GM18858 (cell line): ENCODE data around the gene RBFOX2.
"Not testable (repeated sequence)": the region's sequence is repeated elsewhere in the genome, so short reads cannot be mapped to it uniquely, and the experiment has no call there.

Experiments used
- ATAC-seq: cut with Tn5 transposase; IDR thresholded peaks from one replicate; pipeline ENCODE4 v1.9.1; 2021; ENCODE audit not compliant: unreplicated experiment

Gene RBFOX2

DNA sequence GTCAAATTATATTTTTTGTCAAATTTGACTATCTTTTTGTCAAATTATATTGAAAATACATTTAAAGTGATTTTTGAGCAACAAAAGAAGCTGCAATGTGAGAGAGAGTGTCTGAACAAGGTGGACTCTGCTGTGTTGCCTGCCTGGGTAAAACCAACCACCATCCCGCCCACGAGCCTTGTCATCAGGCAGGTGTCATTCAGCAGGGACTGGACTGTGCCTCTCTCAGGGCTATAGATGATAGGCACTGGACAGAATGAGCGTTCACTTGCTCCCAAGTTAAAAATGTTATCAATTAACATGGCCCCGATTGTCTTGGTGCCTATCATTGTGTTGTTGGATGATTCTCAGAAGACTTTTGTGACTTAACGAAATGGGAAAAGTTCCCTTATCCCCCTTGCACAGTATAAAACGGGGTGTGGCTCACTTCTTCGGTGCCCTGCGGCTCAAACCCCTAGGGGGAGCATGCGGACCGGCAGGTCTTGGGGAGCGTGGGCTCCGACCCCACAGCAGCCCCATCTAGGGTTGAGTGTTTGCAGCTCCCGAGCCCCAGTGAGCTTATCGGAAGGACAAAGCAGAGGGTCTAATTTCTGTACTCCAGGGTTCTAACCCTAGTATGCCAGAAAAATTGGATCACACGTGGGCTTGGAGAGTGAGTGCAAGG lies 309.3 kb downstream of the RBFOX2 start:
- no peak for ATAC-seq

DNA sequence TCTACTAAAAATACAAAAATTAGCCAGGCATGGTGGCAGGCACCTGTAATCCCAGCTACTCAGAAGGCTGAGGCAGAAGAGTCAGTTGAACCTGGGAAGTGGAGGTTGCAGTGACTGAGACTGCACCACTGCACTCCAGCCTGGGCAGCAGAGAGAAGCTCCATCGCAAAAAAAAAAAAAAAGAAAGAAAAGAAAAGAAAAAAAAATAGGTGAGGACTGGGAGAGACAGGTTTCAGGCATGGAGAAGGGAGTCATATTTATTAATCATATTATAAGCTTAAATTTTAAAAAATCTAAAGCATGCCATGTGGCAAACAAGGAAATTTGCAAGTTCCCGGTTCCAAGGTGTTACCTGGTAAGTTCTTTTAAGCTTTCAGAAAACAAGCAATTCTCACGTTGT lies 311.1 kb downstream of the RBFOX2 start, which contains the start of gene APOL5:
TSS of gene APOL5 (plus strand) at position 301 of the 400 bp plus-strand sequence. CDS start at position 301, 0 bp downstream.
- ATAC-seq, result no peak

DNA sequence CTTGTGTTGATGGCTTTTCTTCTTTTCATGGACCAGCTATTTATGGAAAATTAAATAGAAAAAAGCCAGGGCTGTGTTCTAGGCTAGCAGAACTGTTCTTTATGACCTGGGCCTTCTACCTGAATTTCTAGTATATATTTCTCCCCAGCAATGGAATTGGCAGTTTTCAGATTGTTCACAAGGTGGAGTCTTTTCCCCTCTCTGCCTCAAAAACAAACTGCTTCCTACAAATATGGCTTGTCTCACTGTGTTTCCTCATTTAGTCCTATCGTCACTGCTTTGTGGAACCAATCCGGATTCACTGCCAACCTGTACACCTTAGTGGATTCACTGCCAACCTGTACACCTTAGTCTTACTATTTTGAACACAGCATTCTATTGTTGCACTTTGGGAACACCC lies 316.0 kb downstream of the RBFOX2 start:
- ATAC-seq, result no peak

DNA sequence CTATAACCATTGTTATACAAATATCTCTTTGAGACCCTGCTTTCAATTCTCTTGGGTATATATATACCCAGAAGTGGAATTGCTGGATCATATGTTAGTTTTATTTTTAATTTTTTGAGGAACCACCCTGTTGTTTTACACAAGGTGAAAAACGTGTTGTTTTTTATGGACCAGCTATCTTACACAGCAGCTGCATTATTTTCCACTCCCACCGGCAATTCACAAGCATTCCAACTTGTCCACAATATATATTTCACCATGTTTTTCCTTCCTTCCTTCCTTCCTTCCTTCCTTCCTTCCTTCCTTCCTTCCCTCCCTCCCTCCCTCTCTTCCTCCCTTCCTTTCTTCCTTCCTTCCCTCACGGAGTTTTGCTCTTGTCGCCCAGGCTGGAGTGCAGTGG lies 317.3 kb downstream of the RBFOX2 start:
- ATAC-seq, result no peak

DNA sequence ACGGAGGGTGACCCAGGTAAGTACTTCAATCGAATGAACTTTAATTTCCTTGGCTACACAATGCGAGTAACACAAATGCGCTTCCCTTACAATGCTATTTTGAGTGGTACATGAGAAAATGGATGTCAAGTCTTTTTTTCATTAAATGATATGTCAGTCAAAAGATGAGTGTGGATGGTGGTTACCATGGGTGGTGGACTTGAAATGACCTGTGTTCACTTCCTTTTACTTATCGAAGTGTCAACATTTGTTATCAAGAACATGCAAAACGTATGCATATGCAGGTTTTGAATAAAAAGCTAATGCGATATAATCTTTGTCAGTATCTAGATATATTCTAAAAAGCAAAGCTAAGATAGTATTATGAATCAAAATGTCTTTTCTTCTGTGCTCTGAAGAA lies 319.7 kb downstream of the RBFOX2 start:
- ATAC-seq, result no peak

DNA sequence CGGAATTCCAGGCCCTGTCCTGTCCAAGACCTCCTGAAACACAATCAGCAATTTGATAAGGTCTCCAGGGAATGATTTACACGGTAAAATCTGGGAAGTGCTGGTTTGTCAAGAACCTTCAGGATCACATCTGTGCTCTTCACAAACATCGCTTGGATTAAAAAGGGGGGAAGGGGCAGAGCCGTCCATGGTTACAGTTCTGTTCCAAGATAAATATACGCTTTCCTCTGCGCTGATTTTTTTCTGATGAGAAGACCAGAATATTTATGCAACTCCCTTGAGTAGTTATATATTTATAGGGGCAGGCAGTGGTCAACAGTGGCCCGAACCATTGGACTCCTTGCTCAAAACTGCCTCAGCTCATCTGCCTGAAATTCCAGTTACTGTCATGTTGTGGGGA lies 320.2 kb downstream of the RBFOX2 start:
- ATAC-seq, result no peak

DNA sequence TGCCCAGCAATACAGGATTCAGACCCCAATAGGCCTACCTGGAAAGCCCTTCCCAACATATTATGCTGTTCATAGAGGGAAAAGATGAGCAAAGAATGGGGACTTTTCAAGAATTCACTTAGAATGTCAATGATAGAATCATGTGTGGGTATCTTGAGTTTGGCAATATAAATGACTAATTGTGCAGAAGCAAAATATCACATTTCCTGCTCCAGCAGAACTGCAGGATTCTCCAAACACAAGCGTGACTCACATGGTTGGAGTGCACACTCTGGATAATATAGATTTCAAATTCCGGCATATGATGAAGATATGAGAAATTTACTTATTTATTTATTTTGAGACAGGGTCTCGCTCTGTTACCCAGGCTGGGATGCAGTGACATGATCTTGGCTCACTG lies 323.5 kb downstream of the RBFOX2 start:
- ATAC-seq, result no peak

DNA sequence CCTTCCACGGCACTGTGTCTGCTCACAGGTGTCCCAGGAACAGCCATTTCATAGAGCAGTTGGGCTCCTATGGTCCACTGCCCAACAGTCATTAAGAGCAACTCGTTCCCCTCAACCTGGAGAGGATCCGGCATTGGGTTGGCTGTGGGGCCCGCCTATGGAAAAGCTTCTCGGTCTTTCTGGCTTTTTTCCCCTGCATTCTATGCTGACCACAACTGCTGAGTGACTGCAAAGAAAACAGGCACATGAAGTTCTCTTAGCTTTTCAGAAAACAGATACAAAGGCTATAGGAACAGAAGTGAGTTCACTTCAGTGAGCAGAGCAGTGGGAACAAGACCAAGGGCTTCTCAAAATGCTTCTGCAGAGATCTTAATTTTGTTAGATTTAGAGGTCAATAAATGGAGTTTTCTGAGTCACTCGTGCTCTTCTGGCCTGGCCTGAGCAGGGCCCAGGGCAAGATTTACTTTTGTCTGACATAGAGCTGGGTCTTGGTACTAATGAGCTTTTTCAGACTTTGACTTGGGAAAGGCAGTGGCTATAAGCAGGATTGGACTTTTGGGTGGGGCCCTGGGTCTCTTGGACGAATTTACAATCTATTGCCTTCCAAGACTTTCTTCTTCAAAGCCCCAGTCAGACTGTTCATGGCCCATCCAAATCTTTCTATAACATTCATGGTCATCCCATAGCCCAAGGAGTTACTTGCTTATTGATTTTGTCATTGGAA lies 324.6 kb downstream of the RBFOX2 start:
- no peak for ATAC-seq

DNA sequence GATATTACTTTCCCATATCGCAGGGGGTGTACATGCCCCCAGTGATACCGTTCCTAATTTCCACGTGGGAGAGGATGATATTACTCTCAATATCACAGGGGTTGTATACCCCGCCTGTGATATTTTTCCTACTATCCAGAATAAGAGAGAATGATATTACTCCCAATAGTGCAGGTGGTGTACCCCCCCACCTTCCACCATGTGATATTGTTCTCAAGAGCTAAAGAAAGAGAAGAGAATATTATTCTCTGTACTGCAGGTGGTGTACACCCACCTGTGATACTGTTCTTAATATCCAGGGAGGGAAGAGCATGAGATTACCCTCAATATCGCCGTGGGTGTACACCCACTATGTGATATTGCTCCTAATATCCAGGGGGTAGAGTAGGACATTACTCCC lies 328.8 kb downstream of the RBFOX2 start:
- ATAC-seq, result not testable (repeated sequence)

DNA sequence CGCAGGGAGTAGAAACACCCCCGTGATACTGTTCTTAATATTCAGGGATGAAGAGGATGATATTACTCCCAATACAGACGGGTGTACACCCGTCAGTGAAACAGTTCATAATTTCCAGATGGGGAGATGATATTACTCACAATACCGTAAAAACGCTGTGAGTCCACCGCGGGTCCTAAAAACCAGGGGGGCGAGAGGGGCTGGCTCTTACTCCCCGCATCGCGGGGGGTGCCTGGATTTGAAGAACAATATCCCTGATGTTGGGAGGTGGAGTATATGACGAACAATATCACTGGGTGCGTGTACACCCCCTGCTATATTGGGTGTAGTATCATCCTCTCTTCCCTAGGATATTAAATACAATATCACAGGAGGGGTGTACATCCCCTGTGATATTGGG lies 331.5 kb downstream of the RBFOX2 start:
- ATAC-seq, result no peak

DNA sequence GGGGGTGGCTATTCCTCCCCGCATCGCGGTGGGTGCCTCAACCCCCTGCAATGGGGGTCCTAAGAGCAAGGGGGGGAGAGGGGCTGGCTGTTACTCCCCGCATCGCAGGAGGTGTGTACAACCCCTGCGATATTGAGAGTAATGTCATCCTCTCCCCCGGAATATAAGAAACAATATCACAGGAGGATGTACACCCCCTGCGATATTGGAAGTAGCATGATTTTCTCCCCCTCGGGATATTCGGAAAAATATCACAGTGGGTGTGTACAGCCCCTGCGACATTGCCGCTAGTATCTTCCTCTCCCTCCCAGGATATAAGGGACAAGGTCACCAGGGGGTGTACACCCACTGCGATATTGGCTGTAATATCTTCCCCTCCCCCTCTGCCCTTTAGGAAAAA lies 333.4 kb downstream of the RBFOX2 start:
- ATAC-seq, result no peak

DNA sequence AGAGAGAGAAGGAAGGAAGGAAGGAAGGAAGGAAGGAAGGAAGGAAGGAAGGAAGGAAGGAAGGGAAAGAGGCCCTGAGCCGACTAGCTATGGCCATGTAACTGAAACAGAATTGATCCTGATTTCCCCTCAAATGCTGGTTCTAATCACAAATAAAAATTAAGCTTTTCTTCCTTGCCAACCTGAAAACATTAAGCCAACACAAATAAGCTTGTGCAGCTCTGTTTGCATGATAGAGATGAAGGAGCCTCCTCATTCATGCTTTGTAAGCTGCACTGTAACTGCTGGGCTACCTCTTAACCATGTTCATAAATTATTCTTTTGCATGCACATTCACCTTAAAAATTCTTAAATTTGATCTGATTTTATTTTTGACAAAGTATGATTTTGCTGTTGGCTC lies 338.6 kb downstream of the RBFOX2 start:
- no peak for ATAC-seq

DNA sequence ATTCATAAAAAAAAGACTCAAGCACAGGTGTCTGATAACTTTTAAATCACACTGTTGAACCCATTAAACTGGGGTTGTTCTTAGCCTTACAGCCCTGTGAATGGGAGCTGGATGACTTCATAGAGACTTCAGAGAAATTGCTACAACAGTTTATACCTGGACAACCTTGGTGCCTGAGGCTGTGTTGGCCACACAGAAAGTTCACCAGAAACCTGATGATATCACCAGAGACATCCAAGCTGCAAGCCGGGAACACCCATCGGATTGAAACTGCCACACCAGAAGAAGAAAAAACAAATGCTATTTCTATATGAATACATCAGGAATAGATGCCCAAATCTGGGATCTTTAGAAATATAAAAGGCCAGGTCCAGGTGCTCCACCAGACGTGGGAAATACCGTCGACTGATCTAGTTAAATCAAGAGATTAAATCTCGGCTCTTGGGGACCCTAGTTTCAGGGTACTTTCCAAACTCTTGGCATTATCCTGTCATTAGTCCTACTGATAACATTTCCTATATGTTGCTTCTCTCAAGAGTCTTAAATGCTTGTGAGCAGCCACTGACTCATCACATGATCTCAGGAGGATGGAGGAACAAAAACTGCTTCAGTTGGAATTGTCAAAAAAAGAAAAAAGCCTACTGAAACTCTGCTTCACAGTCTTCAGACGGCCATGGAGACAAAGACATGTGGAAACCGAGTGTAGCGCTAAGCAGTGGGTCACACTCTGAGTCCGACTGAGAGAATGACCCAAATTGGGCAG lies 339.5 kb downstream of the RBFOX2 start:
- no peak for ATAC-seq
